Fibroblast of skin of right biceps (primary cell): Measurements from ENCODE around the gene NBPF1.
A peak's percentile ranks its signal among the peaks of the same experiment; 100 is the strongest.
"Not testable (repeated sequence)": the region's sequence is repeated elsewhere in the genome, so short reads cannot be mapped to it uniquely, and the experiment has no call there.

Source experiments
- DNase-seq: peaks from one replicate; pipeline ENCODE4 v3.0.0-alpha.2; 2013

NBPF1 gene

DNA sequence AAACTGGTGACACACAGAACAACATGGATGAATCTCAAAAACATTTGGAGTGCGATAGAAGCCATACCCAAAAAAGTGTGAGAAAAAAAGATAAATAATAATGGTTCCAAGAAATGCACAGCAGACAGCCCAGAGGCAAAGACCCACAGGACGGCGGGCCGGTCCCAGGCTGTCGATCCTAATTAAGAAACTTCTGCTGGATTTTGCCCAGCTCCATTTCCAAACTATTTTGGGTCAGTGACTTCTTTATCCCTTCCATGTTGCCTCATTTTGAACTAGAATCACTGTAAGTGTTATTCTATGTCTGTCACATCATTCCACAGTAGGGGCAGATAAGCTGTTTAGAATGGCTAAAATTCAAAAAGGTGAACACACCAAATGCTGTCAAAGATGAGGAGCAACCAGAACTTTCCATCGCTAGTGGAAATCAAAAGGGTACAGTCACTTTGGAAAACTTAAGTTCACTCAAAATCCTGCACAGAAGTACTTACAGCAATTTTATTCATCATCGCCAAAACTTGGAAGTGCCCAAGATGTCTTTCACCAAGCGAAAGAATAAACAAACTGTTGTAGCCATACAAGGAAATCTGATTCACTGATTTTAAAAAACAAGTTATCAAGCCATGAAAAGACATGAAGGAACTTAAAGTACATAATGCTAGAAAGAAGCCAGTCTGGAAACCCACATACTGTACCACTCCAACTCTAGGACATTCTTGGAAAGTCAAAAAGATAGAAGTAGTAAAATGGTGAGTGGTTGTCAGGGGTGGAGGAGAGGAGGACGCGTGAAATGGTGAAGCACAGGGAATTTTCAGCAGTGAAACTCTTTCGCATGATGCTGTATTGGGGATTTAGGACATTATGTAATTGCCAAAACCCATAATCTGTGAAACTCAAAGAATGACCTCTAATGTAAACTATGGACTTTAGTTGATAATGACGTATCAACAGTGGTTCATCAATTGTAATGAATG lies 7.5 kb downstream of the NBPF1 start:
- no peak for DNase-seq

DNA sequence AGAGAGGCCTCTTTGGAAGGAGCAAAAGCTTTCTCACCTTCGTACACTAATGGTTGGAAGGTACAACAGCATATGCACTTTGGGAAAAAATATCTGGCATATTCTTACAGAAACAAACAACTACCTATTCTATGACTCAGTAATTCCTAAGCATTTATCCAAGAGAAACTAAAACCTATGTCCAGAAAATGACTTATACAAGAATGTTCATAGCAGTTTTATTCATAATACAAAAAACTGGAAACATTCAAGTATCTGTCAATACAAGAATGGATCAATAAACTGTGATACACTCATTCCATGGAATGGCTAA lies 8.2 kb downstream of the NBPF1 start:
- DNase-seq: no peak

DNA sequence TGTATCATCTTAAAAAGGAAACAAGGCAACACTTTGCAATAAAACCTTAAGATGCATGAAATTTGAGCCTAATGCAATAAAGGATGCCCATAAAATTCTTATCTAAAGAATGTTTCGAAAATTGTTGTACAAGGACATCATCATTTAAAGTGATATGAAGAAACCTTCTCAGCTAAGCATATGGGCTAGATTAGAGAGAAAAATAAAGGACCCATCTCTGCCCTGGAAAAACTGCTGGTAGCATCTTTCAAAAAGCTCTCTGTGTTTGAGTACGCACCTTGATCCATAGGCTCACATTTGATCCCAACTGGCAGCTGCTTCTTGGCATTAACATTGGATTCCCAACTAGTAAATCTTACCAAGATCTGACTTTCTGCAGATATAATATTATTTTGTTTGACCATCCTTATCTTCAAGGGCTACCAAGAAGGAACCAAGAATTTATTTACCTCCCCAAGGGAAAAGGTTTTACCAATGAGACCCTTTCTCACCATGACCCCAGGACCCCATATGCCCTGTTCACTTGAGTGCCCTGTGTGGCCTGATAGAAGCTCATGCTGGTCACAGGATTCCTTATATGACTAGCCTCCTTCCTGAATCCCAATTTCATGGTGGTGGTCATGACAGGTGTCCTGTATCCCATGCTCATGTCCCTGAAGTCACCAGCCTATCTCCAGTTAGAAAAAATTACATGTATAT lies 8.7 kb downstream of the NBPF1 start:
- not testable (repeated sequence) for DNase-seq

- DNase-seq: not testable (repeated sequence)
These were observed 9.7 kb downstream of the NBPF1 start for GRCh38 chr1:16603623-16604022.

- not testable (repeated sequence) for DNase-seq
These were observed 10.9 kb downstream of the NBPF1 start for GRCh38 chr1:16602336-16603011.

GRCh38 chr1:16600855-16601786 lies 12.2 kb downstream of the NBPF1 start:
- DNase-seq: not testable (repeated sequence)

DNA sequence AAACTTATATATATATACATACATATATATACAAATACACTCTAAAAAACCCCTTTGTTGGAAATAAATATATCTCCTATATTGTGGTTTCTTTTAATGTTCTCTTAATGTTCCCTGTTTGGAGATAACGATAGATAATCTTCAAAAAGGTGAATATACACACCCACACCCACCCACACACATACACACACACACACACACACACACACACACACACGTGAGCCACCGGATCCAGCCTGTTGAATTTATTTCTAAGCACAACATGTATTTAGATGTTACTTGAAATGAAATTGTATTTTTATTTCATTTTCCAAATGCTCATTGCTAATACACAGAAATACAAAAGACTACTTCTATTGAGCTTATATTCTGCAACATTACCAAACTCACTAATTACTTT lies 14.0 kb downstream of the NBPF1 start:
- DNase-seq: not testable (repeated sequence)

DNA sequence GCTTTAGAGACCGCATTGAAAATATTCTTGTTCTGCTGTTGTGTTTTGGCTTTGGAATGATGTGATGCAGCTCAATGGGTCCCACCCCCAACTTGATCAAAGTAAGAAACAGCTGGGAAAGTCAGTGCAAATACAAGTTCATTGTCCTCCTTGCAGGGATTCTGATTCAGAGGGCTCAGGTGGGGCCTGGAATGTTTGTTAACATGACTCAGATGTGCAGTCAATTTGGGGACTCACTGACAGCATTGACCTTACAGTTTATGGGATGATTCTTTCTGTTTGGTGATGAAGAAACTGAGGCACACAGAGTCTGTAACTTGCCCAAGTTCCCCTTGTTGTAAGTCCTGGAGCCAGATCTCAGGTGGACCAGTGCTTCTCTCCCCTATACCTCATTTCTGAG lies 18.1 kb downstream of the NBPF1 start:
- DNase-seq: not testable (repeated sequence)

GRCh38 chr1:16591845-16592244 lies 21.5 kb downstream of the NBPF1 start:
- DNase-seq: not testable (repeated sequence)

DNA sequence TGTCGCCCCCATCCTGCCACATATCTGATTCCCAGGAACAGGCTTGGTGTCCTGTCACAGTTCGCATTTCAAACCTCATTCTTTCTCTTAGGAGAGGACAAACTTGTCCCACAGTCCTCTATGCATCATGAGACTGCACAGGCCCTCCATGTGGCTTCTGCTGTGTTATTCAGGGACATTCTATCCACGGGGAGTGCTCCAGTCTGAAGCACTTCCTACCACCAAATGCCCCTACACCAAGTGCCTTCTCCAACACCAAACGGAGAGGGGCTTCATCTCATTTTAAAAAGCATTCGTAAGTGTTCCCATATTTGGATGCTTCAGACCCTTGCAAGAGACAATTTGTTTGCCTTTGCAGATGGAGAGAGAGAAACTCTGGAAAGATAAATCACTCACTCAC lies 25.3 kb downstream of the NBPF1 start:
- DNase-seq: not testable (repeated sequence)

- DNase-seq: not testable (repeated sequence)
These were observed 25.7 kb downstream of the NBPF1 start for GRCh38 chr1:16587639-16588038.

DNA sequence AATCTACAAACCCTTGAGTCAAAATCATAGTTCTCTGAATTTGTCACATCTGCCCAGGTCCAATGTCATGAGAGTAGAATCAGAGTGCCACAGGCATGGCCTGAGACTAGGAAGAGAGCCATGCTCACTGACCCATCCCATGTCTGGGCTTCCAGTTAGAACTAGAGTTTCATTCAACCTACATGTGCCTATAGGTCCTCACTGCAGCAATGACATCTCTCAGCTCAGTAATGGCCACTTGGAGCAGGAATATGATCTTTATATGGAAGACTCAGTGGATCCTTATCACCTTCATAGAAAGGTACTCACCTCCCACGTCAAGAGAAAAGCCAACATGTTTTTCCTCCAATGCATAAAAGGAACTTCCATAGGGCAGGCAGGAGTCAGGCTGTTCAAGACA lies 48.0 kb downstream of the NBPF1 start:
- not testable (repeated sequence) for DNase-seq

DNA sequence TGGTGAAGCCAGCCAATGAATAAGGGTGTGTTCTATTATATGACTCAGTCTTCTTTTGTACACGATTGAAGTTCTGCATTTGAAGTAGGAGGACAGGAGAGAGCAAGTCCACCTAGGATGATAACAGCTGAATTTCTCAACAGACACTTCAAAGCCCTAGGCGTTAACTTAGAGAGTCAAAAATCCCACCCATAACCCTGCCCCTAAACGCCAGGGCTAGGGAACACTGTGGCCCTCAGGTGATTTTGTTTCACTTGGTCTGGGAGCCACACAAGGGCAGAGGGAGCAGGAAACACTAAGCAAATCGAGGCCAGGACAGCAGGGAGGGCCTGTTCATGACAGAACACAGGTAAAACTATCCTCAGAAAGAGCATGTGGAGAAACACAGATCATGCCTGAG lies 52.3 kb downstream of the NBPF1 start:
- not testable (repeated sequence) for DNase-seq

DNA sequence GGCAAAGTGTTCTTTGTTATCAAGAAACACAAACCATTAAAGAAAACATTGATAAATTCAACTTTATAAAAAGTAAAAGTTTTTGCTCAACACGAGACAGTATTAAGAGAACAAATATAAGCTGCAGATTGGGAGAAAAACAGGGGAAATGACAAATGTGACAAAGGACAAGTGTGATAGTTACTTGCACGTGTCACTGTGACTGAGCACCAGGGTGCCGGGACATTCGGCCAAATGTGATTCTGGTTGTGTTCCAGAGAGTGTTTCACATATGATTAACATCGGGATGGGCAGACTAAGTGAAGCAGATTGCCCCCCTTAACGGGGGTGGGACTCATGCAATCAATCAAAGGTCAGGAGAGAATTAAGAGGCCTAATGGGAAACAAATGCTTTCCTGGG lies 52.9 kb downstream of the NBPF1 start:
- not testable (repeated sequence) for DNase-seq

DNA sequence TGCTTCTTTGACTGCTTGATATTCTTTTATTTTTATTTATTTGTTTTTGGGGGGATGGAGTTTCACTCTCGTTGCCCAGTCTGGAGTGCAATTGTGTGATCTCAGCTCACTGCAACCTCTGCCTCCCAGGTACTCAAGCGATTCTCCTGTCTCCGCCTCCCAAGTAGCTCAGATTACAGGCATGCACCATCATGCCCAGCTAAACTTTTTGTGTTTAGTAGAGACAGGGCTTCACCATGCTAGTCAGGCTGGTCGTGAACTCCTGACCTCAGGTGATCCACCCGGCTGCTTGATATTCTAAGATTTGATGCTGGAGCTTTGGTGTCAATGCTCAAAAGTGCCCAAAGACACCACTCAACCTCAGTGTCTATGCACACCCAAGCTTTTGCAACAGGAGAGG lies 53.7 kb downstream of the NBPF1 start:
- not testable (repeated sequence) for DNase-seq

- DNase-seq: not testable (repeated sequence)
These were observed 56.3 kb downstream of the NBPF1 start for GRCh38 chr1:16557034-16557433.

DNA sequence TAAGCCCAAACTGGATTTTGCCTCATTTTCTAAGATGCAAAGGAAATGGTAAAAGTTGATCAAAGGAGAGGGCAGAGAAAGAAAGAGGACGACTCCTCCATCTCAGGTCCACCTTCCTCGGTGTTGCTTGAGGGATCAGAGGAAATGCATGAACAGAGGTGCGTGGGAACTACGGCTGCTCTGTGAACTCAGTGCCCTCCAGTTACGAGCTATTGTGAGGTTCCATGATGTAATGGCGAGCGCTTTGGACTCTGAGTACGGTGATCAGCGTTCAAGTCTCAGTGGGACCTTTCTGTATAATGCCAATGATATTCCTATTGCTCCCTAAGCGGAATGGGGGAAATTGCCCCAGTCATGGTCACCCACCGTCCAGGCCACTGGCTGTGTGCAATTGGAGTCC lies 60.1 kb downstream of the NBPF1 start:
- DNase-seq: not testable (repeated sequence)

DNA sequence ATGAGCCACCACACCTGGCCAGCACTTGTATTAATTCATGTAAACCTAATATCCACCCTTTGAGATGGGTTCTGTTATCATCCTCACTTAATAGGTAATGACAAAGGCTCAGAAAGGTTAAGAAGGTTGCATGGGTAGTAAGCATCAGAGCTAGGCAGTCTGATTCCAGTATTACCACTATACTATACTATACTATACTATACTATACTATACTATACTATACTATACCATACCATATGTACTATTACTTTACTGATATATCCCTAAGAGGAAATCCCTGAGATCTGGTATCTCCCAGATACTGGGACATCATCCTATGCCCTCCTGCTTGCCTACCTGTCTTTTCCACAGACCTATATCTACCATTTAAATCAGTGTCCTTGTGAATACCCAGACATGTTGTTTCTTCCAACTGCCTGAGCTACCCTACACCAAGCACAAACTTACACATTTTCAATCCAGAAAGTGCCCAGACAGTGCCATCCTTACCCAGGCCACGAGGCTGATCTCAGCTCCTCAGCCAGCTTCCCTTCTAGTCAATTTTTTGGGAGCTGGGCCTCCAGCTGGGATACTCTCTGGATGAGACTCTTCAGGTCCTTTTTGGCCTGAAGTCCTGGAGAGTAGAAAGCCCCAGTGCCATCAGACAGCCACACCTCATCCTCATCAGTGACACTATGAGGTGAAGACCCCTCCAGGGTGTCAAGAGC lies 63.0 kb downstream of the NBPF1 start:
- not testable (repeated sequence) for DNase-seq

GRCh38 chr1:16549545-16549944 lies 63.8 kb downstream of the NBPF1 start:
- not testable (repeated sequence) for DNase-seq

DNA sequence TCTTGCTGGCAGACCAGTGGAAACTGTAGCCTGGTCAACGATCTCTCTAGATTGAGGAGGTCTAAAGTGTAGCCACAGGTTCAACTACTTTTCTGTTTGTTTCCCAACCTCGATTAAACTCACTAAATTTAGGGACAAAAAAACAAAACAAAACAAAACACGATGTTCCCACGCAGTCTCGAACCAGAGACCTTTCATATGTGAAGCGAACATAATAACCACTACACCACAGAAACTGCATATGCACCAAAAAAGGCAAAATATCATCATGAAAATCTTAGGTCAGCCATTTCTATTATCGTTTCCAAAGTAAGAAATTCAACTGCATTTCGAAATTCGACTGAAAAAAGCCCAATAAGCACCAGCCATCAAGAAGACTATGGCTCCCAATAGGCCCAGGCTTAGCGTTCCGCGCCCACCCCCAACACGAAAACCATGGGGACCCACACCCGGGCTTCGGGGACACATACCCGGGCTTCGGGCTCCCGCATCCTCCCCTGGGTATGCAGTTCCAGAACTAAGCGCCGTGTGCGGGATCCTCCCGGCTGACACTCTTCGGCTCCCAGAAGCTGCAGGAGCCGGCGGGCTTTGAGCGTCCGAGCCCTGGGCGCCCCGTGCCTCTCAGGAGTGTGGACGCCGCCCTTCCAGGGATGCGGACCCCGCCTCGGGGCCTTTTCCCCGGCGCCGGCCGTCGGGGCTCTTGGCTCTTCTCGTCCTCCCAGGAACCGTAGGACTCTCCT lies 65.7 kb downstream of the NBPF1 start:
- not testable (repeated sequence) for DNase-seq

DNA sequence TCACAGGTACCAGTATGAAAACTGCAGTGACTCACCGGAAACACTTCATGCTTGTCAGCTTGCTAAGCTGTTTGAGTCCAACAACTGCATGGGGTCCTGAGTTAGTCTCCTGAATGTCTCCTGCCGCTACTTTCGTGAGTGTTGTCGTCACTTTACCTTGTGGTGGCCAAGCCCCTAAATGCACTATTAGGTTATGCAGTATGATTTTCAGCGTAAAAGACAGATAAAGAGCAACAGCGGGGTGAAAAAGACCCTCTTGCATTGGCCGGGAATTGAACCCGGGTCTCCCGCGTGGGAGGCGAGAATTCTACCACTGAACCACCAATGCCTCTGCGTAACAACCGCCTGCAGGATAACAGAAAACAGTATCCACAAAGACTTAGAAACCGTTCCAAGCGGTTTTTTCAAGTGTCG lies 67.7 kb downstream of the NBPF1 start:
- peak; percentile 36 for DNase-seq
